ENCODE results near the gene OR56B1.

DNA sequence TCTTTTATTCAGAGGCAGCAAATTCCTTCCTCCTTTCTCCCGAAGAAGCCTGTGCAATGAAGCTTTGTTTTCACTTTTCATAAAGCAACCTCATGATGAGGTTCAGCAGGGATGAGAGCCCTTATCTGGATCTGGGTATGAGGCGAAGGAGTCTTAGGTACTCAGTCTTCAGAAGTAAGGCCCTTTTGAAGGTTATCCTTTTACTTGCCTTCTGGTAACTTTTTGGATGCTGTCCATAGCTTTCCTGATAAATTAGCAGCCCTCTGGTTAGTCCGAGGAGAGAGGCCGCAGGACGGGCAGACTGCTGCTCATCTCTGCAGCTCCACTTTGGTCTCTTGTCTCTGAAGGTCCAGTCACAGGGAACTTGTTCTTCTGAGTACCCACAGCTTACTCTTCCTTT lies 45.5 kb upstream of the OR56B1 start:
- TF ChIP-seq EZH2phosphoT487 (conservative IDR thresholded peaks at IDR 0.05; ENCODE audit: low read length): no peak
- TF ChIP-seq, protein P1, sequence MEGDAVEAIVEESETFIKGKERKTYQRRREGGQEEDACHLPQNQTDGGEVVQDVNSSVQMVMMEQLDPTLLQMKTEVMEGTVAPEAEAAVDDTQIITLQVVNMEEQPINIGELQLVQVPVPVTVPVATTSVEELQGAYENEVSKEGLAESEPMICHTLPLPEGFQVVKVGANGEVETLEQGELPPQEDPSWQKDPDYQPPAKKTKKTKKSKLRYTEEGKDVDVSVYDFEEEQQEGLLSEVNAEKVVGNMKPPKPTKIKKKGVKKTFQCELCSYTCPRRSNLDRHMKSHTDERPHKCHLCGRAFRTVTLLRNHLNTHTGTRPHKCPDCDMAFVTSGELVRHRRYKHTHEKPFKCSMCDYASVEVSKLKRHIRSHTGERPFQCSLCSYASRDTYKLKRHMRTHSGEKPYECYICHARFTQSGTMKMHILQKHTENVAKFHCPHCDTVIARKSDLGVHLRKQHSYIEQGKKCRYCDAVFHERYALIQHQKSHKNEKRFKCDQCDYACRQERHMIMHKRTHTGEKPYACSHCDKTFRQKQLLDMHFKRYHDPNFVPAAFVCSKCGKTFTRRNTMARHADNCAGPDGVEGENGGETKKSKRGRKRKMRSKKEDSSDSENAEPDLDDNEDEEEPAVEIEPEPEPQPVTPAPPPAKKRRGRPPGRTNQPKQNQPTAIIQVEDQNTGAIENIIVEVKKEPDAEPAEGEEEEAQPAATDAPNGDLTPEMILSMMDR (IDR thresholded peaks at IDR 0.05; ENCODE audit: insufficient read depth, low read length, poor library complexity, severe bottlenecking): no peak

Measured in SU-DHL-6 (cell line).